ENCODE results near the gene EGLN2. TPM values are rescaled to one million over a fixed set of nuclear protein-coding genes. Genes with fewer than 3 reads are reported as not detected.

Gene EGLN2
- total RNA-seq (2014; rRNA removed; shearing (Covaris generic)): 62.4 and 70.2 TPM in 2 replicates

GRCh38 chr19:40798683-40799557, at the start of gene EGLN2:
Gene EGLN2 (plus strand): TSS chr19:40799191. CDS start chr19:40800573, 1,382 bp downstream.

GRCh38 chr19:40750058-40750873, 48.7 kb upstream of the EGLN2 start, which contains the start of gene ACTMAP:
Gene ACTMAP (minus strand): TSS chr19:40750477. CDS start chr19:40749803, 674 bp downstream.

GRCh38 chr19:40750874-40751537, 48.0 kb upstream of the EGLN2 start, which contains the start of gene SNRPA:
Gene SNRPA (plus strand): TSS chr19:40751203. CDS start chr19:40751409, 206 bp downstream.

GRCh38 chr19:40774916-40775631, 23.9 kb upstream of the EGLN2 start, which contains the start of gene MIA:
Gene MIA (plus strand): TSS chr19:40775521. CDS start chr19:40775543, 22 bp downstream.

GRCh38 chr19:40777937-40778705, 20.9 kb upstream of the EGLN2 start, which contains the start of gene RAB4B:
Gene RAB4B (plus strand): TSS chr19:40778247. CDS start chr19:40778376, 129 bp downstream.

GRCh38 chr19:40850277-40850676, 51.3 kb downstream of the EGLN2 start, which contains the start of gene CYP2A6:
Gene CYP2A6 (minus strand): TSS chr19:40850447. CDS start chr19:40850426, 21 bp downstream.

Other genes with a start within 250 kb of the EGLN2 start
- gene SHKBP1, start 222.3 kb upstream of the EGLN2 start, total RNA-seq (2014; rRNA removed; shearing (Covaris generic)): 23.2 and 32.5 TPM in 2 replicates
- gene LTBP4, start 197.8 kb upstream of the EGLN2 start, total RNA-seq (2014; rRNA removed; shearing (Covaris generic)): 50.1 and 53.4 TPM in 2 replicates
- gene NUMBL, start 108.5 kb upstream of the EGLN2 start, total RNA-seq (2014; rRNA removed; shearing (Covaris generic)): 12.5 and 14.4 TPM in 2 replicates
- gene COQ8B, start 82.3 kb upstream of the EGLN2 start, total RNA-seq (2014; rRNA removed; shearing (Covaris generic)): 44.9 and 67.6 TPM in 2 replicates
- gene ITPKC, start 82.1 kb upstream of the EGLN2 start, total RNA-seq (2014; rRNA removed; shearing (Covaris generic)): 10.1 and 12.3 TPM in 2 replicates
- 2.2 TPM in 2 replicates for gene ACTMAP, start 48.7 kb upstream of the EGLN2 start, total RNA-seq (2014; rRNA removed; shearing (Covaris generic))
- gene SNRPA, start 48.0 kb upstream of the EGLN2 start, total RNA-seq (2014; rRNA removed; shearing (Covaris generic)): 237 and 302 TPM in 2 replicates
- gene MIA, start 23.7 kb upstream of the EGLN2 start, total RNA-seq (2014; rRNA removed; shearing (Covaris generic)): 416 and 533 TPM in 2 replicates
- gene RAB4B, start 20.9 kb upstream of the EGLN2 start, total RNA-seq (2014; rRNA removed; shearing (Covaris generic)): 23.4 and 30.1 TPM in 2 replicates
- not detected in 2 replicates for gene CYP2A6, start 51.3 kb downstream of the EGLN2 start, total RNA-seq (2014; rRNA removed; shearing (Covaris generic))
- gene CYP2A7, start 83.0 kb downstream of the EGLN2 start, total RNA-seq (2014; rRNA removed; shearing (Covaris generic)): not detected in 2 replicates
- gene CYP2B6, start 192.1 kb downstream of the EGLN2 start, total RNA-seq (2014; rRNA removed; shearing (Covaris generic)): not detected in 2 replicates